Lower leg skin (tissue), 4 donors: ENCODE measurements around the gene SNX19. TPM values are rescaled to one million over a fixed set of nuclear protein-coding genes. Genes with fewer than 3 reads are reported as not detected.

Source experiments
- DNase-seq, 2 donors: peaks; one replicate each; pipeline ENCODE4 v3.0.0-alpha.2; 2019; ENCODE audit warnings: low spot score in 2 of 2
- H3K4me3 ChIP-seq: fragments of 200-600 bp; sonication (generic); 2 replicates; pipeline ENCODE4 v1.5.1; 2017; ENCODE audit warnings: mild to moderate bottlenecking, low read depth; ENCODE audit not compliant: poor library complexity, severe bottlenecking
- POLR2A ChIP-seq, 2 donors: fragments of 450-650 bp; IDR thresholded peaks; one replicate each; pipeline ENCODE4 v1.6.1; 2016 to 2017; ENCODE audit warnings: antibody characterized with exemption in 2 of 2, mild to moderate bottlenecking in 1 of 2, moderate library complexity in 1 of 2
- WGBS, 2 donors: methylation state at CpG; one replicate each; pipeline ENCODE4 v1.1.5; 2018; 5-methylcytosine and 5-hydroxymethylcytosine counted together
- intact Hi-C: fragments of 100-400 bp; cut with DNase I; formaldehyde crosslinking; loops from one replicate; pipeline ENCODE4 v1.15.0; 2023; ENCODE audit warnings: low total_unique reads
- total RNA-seq, 4 donors: library from RNA; depleted of rRNA; stranded (reverse); fragments of >200 nt; gene quantifications; one replicate each; pipeline ENCODE4 v1.1.0, GENCODE V29; 2016
- TF ChIP-seq, protein P1 (sequence below), 3 donors: fragments of 450-650 bp; IDR thresholded peaks; one replicate each; pipeline ENCODE4 v1.5.1; 2016; ENCODE audit warnings: antibody characterized with exemption in 3 of 3, mild to moderate bottlenecking in 3 of 3, moderate library complexity in 2 of 3

SNX19 gene
- total RNA-seq, 4 donors from 2014 or later, result 50.0 to 77.2 (median 60.5) TPM

DNA sequence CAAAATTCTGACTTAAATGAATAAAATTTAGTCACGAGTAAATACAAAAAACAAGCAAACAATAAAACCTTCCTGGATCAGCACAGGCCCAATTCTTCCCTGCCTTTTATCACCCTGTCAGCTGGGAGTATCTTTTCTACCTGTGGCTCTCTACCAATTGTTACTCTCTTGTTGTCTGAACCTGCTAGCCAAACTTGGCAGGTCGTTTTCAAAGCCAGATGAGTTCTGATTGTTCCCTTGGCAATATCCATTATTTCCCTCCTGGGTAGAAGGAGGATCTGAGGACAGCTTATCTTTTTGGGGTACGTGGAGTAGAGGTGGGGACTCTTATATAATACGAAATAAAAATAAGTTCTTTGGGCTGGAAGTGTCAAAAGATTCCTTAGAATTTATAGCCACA is 40.2 kb downstream of the SNX19 start:
- no peak overlapping the region for H3K4me3 ChIP-seq
- intact Hi-C loops, result no loop called here
- DNase-seq, result no peak
- WGBS, 2 donors, result 60 to 62% methylated on average over 4 of the region's 4 CpGs
- TF ChIP-seq POLR2A (IDR thresholded peaks at IDR 0.05), result no peak
- TF ChIP-seq, protein P1, sequence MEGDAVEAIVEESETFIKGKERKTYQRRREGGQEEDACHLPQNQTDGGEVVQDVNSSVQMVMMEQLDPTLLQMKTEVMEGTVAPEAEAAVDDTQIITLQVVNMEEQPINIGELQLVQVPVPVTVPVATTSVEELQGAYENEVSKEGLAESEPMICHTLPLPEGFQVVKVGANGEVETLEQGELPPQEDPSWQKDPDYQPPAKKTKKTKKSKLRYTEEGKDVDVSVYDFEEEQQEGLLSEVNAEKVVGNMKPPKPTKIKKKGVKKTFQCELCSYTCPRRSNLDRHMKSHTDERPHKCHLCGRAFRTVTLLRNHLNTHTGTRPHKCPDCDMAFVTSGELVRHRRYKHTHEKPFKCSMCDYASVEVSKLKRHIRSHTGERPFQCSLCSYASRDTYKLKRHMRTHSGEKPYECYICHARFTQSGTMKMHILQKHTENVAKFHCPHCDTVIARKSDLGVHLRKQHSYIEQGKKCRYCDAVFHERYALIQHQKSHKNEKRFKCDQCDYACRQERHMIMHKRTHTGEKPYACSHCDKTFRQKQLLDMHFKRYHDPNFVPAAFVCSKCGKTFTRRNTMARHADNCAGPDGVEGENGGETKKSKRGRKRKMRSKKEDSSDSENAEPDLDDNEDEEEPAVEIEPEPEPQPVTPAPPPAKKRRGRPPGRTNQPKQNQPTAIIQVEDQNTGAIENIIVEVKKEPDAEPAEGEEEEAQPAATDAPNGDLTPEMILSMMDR (IDR thresholded peaks at IDR 0.05), result no peak

DNA sequence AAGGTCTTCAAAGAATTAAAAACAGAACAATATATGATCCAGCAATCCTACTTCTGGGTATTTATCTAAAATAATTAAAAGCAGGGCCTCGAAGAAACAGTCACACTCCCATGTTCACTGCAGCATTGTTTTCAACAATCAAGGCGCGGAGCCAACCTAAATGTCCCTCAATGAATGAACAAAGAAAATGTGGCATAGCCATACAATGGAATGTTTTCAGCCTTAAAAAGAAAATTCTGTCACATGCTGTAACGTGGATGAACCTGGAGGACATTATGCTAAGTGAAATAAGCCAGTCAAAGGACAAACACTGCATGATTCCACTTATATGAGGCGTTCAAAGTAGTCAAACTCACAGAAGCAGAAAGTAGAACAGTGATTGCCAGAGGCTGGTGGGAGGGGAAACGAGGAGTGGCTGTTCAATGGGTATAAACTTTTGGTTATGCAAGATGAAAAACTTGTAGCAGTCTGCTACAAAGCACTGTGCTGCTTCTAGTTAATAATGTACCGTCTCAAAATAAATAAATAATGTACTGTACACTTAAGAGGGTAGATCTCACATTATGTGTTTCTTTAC is 41.2 kb downstream of the SNX19 start:
- no peak overlapping the region for H3K4me3 ChIP-seq
- 69 to 76% methylated on average over 7 of the region's 7 CpGs for WGBS, 2 donors
- TF ChIP-seq, protein P1 (IDR thresholded peaks at IDR 0.05), result no peak
- intact Hi-C loops, result no loop called here
- no peak for DNase-seq

DNA sequence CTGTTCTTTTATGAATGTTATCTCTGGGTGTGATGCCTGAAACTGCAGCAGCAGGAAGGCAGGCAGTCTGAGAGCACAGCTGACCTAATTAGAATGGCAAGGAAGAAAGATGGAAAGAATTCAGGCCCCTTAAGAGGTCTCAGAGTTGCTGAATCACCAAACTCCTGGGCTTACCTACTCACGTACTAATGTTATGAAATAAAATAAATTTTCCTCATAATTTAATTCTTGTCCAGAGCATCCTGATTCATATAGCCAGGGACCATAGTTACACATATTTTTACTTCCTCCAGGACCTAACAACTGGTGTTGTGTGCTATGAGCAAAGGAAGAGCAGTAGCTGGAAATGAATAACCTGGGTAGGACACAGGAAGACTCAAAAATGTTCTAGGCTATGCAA is 41.9 kb downstream of the SNX19 start:
- H3K4me3 ChIP-seq, result no peak overlapping the region
- 95 to 96% methylated on average over 1 of the region's 1 CpG for WGBS, 2 donors
- intact Hi-C loops, result no loop called here
- no peak for TF ChIP-seq POLR2A (IDR thresholded peaks at IDR 0.05)
- TF ChIP-seq, protein P1 (IDR thresholded peaks at IDR 0.05), result no peak
- no peak for DNase-seq

DNA sequence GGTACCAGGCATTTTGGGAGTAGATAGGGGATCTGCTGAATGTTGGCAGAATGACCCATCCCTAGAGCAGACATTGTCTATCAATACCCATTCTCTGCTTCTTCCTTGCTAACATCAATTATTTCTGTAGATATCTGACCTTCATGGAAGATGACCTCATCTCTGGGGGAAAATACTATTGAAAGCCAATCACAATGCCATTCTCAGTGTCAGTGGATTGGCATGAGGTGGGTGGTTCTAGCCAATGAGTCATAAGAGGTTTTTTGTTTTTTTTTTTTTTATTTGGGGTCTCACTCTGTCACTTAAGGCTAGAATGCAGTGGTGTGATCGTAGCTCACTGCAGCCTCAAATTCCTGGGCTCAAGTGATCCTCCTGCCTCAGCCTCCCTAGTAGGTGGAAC is 42.5 kb downstream of the SNX19 start:
- intact Hi-C loops, result no loop called here
- no peak overlapping the region for H3K4me3 ChIP-seq
- 89 to 95% methylated on average over 1 of the region's 1 CpG for WGBS, 2 donors
- DNase-seq, result no peak
- TF ChIP-seq, protein P1 (IDR thresholded peaks at IDR 0.05), result no peak
- no peak for TF ChIP-seq POLR2A (IDR thresholded peaks at IDR 0.05)

DNA sequence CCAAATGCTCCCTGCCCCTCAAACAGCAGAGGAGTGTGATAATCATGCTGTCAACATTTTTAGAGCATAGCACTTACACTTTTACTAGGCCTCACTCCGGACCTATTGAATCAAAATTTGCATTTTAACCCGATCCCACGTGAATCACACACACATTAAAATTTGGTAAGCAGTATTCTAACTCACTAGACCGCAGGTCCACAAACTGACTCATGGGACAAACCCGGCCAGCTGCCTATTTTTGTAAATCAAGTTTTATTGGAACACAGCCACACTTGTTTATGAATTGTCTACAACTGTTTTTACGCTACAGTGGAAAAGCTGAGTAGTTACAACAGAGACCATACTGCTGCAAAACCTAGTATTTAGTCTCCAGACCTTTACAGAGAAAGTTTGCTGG is 43.3 kb downstream of the SNX19 start:
- TF ChIP-seq, protein P1 (IDR thresholded peaks at IDR 0.05), result no peak
- TF ChIP-seq POLR2A (IDR thresholded peaks at IDR 0.05), result no peak
- no peak overlapping the region for H3K4me3 ChIP-seq
- WGBS, 2 donors, result 66 to 71% methylated on average over 6 of the region's 6 CpGs
- no peak for DNase-seq
- intact Hi-C loops, result no loop called here

DNA sequence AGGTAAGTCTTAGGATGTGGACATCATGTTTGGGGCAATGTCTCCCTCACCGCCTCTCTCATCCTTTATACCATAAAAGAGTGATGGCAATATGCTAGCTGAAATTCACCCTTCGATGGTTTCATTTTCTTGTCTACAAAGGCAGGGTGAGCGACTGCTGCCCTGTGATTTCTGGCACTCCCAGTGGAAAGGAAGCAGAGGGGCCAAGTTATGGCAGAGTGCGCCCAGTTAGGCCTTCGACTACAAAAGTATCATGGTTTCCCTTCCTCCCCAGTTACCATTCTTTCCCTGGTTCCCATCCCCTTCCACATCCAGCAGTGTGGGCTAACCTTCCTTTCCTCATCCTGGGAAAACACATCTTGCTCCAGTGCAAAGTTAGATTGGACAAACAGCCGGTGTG is 43.8 kb downstream of the SNX19 start:
- intact Hi-C loops, result no loop called here
- TF ChIP-seq, protein P1 (IDR thresholded peaks at IDR 0.05), result no peak
- TF ChIP-seq POLR2A (IDR thresholded peaks at IDR 0.05), result no peak
- H3K4me3 ChIP-seq, result no peak overlapping the region
- no peak for DNase-seq
- WGBS, 2 donors, result 82 to 92% methylated on average over 6 of the region's 6 CpGs
